ENCODE data around the gene APBA2.

The APBA2 gene

GRCh38 chr15:29127506-29128430, 242.0 kb downstream of the APBA2 start:
- FAIRE-seq, result no peak

- FAIRE-seq, result no peak
Measured at GRCh38 chr15:29128671-29129070, 242.9 kb downstream of the APBA2 start.

- no peak for FAIRE-seq
Measured at GRCh38 chr15:29129221-29129620, 243.4 kb downstream of the APBA2 start.

GRCh38 chr15:29129926-29130325, 244.2 kb downstream of the APBA2 start:
- no peak for FAIRE-seq

- FAIRE-seq, result no peak
Measured at GRCh38 chr15:29130476-29130875, 244.7 kb downstream of the APBA2 start.

- no peak for FAIRE-seq
Measured at GRCh38 chr15:29130951-29131839, 245.4 kb downstream of the APBA2 start.

GRCh38 chr15:29131840-29132420, 246.2 kb downstream of the APBA2 start:
- no peak for FAIRE-seq

- FAIRE-seq, result no peak
Measured at GRCh38 chr15:29132735-29133181, 247.0 kb downstream of the APBA2 start.

- no peak for FAIRE-seq
Measured at GRCh38 chr15:29133321-29133720, 247.5 kb downstream of the APBA2 start.

GRCh38 chr15:29133791-29134190, 248.0 kb downstream of the APBA2 start:
- FAIRE-seq, result no peak

- FAIRE-seq, result no peak
Measured at GRCh38 chr15:29134239-29134638, 248.5 kb downstream of the APBA2 start.

GRCh38 chr15:29134641-29135308, 249.0 kb downstream of the APBA2 start:
- FAIRE-seq, result no peak

GRCh38 chr15:29135309-29135657, 249.5 kb downstream of the APBA2 start:
- FAIRE-seq, result no peak

- no peak for FAIRE-seq
Measured at GRCh38 chr15:29135702-29136646, 250.2 kb downstream of the APBA2 start.

- no peak for FAIRE-seq
Measured at GRCh38 chr15:29138260-29138659, 252.5 kb downstream of the APBA2 start.

- FAIRE-seq, result no peak
Measured at GRCh38 chr15:29139072-29139471, 253.3 kb downstream of the APBA2 start.

- FAIRE-seq, result no peak
Measured at GRCh38 chr15:29139540-29140459, 254.0 kb downstream of the APBA2 start.

- no peak for FAIRE-seq
Measured at GRCh38 chr15:29140475-29141307, 254.9 kb downstream of the APBA2 start.

All from A204.1 (cell line).